IMR-90 (cell line): ENCODE measurements around the gene BLMH. TPM values are rescaled to one million over a fixed set of nuclear protein-coding genes. Genes with fewer than 3 reads are reported as not detected.

Source experiments
- ATAC-seq: fragments of 200-7000 bp; cut with Tn5 transposase; 2 replicates; pipeline ENCODE4 v1.9.1; 2020; ENCODE audit warnings: low read depth, mild to moderate bottlenecking, moderate library complexity
- BruUV-seq: library from RNA; stranded (reverse); fragments of 400-500 nt; replicated peaks from 2 replicates; lab custom pipeline; 2021; lab: Mats Ljungman, UMichigan
- CTCF ChIA-PET: fragments of 300-600 bp; formaldehyde crosslinking; extraction: SDS; loops from one replicate; lab custom pipeline; 2021; ENCODE audit warnings: antibody characterized with exemption; lab: Yijun Ruan, JAX
- POLR2A ChIA-PET: fragments of 300-600 bp; sonication (Branson Sonifier 250); formaldehyde crosslinking; loops from one replicate; lab custom pipeline; 2022; ENCODE audit warnings: antibody characterized with exemption; ENCODE audit not compliant: unreplicated experiment; lab: Charles Lee
- DNase-seq: peaks from one replicate; pipeline ENCODE4 v3.0.0; 2013
- H2AFZ ChIP-seq: replicated peaks from 2 replicates; pipeline ENCODE3; 2013; ENCODE audit warnings: low read length, mild to moderate bottlenecking; ENCODE audit not compliant: poor library complexity
- H2AK5ac ChIP-seq: 2 replicates; pipeline ENCODE4 v1.6.1; 2013; ENCODE audit warnings: low read depth, low read length, inconsistent platforms
- H2AK9ac ChIP-seq: replicated peaks from 2 replicates; pipeline ENCODE3; 2013; ENCODE audit warnings: mild to moderate bottlenecking, low read depth, low read length, moderate library complexity; ENCODE audit not compliant: poor library complexity
- H2BK120ac ChIP-seq: 2 replicates; pipeline ENCODE4 v1.6.1; 2013; ENCODE audit warnings: low read depth, low read length, inconsistent platforms
- H2BK15ac ChIP-seq: 3 replicates; pipeline ENCODE4 v1.6.1; 2013; ENCODE audit warnings: low read depth, low read length, inconsistent platforms
- H2BK20ac ChIP-seq: 2 replicates; pipeline ENCODE4 v1.6.1; 2013; ENCODE audit warnings: low read depth, mild to moderate bottlenecking, inconsistent platforms, low read length, moderate library complexity
- H2BK5ac ChIP-seq: 2 replicates; pipeline ENCODE4 v1.6.1; 2013; ENCODE audit warnings: mild to moderate bottlenecking, low read depth, low read length, inconsistent platforms; ENCODE audit not compliant: poor library complexity, severe bottlenecking
- H3K14ac ChIP-seq: replicated peaks from 2 replicates; pipeline ENCODE4 v1.6.1; 2013; ENCODE audit warnings: low read depth, low read length, inconsistent platforms
- H3K18ac ChIP-seq: 2 replicates; pipeline ENCODE4 v1.6.1; 2013; ENCODE audit warnings: low read depth, low read length, control low read depth
- H3K23ac ChIP-seq: 2 replicates; pipeline ENCODE4 v1.6.1; 2013; ENCODE audit warnings: low read depth, low read length, inconsistent platforms
- H3K27ac ChIP-seq: 2 replicates; pipeline ENCODE4 v1.5.1; 2013; ENCODE audit warnings: mild to moderate bottlenecking, control low read depth, low read length; ENCODE audit not compliant: insufficient read depth
- H3K27me3 ChIP-seq: 2 replicates; pipeline ENCODE4 v1.6.1; 2013; ENCODE audit warnings: low read length; ENCODE audit not compliant: control insufficient read depth, insufficient read depth
- H3K36me3 ChIP-seq: 2 replicates; pipeline ENCODE4 v1.6.1; 2013; ENCODE audit warnings: low read length, mixed read lengths; ENCODE audit not compliant: control insufficient read depth, insufficient read depth
- H3K4ac ChIP-seq: 2 replicates; pipeline ENCODE4 v1.6.1; 2013; ENCODE audit warnings: low read depth, low read length, inconsistent platforms
- H3K4me1 ChIP-seq: 2 replicates; pipeline ENCODE4 v1.6.1; 2013; ENCODE audit warnings: low read length, mixed read lengths; ENCODE audit not compliant: control insufficient read depth, insufficient read depth
- H3K4me2 ChIP-seq: 2 replicates; pipeline ENCODE4 v1.6.1; 2013; ENCODE audit warnings: low read depth, mild to moderate bottlenecking, control low read depth, low read length, moderate library complexity
- H3K4me3 ChIP-seq: 2 replicates; pipeline ENCODE4 v1.5.1; 2013; ENCODE audit warnings: low read depth, mild to moderate bottlenecking, control low read depth, low read length, moderate library complexity; ENCODE audit not compliant: insufficient read depth
- H3K56ac ChIP-seq: 2 replicates; pipeline ENCODE4 v1.6.1; 2013; ENCODE audit warnings: low read length, inconsistent platforms; ENCODE audit not compliant: insufficient read depth; ENCODE audit errors: extremely low read depth
- H3K79me1 ChIP-seq, 2 experiments: 2 replicates each; pipeline ENCODE4 v1.6.1; 2013; ENCODE audit warnings: low read length in 2 of 2, inconsistent platforms in 1 of 2, low read depth in 1 of 2
- H3K9ac ChIP-seq: 2 replicates; pipeline ENCODE4 v1.6.1; 2013; ENCODE audit warnings: low read depth, low read length, control low read depth
- H3K9me1 ChIP-seq: 2 replicates; pipeline ENCODE4 v1.6.1; 2013; ENCODE audit warnings: low read length, inconsistent platforms; ENCODE audit not compliant: insufficient read depth
- H3K9me3 ChIP-seq: 2 replicates; pipeline ENCODE4 v1.6.1; 2013; ENCODE audit warnings: low read length; ENCODE audit not compliant: control insufficient read depth, insufficient read depth
- H4K20me1 ChIP-seq: 2 replicates; pipeline ENCODE4 v1.6.1; 2013; ENCODE audit warnings: low read length, inconsistent platforms; ENCODE audit not compliant: insufficient read depth
- H4K5ac ChIP-seq: 2 replicates; pipeline ENCODE4 v1.6.1; 2013; ENCODE audit warnings: mild to moderate bottlenecking, low read depth, low read length, control low read depth
- H4K8ac ChIP-seq, 2 experiments: 2 replicates each; pipeline ENCODE4 v1.6.1; 2013; ENCODE audit warnings: low read depth in 2 of 2, low read length in 2 of 2, control low read depth in 1 of 2, inconsistent platforms in 1 of 2
- H4K91ac ChIP-seq: 2 replicates; pipeline ENCODE4 v1.6.1; 2013; ENCODE audit warnings: low read depth, low read length, inconsistent platforms; ENCODE audit not compliant: insufficient read depth
- BHLHE40 ChIP-seq: fragments of 150-350 bp; IDR thresholded peaks from 2 replicates; pipeline ENCODE4 v1.6.1; 2016; ENCODE audit warnings: mild to moderate bottlenecking, low read depth, low read length
- CTCF ChIP-seq: conservative IDR thresholded peaks from 2 replicates; pipeline ENCODE4 v1.5.1; 2012; ENCODE audit warnings: mild to moderate bottlenecking, low read depth, low read length, improper control_type of control experiment
- MXI1 ChIP-seq: IDR thresholded peaks from 2 replicates; pipeline ENCODE4 v1.6.1; 2012; ENCODE audit warnings: low read depth, mild to moderate bottlenecking, low read length, moderate library complexity, borderline replicate concordance
- NFE2L2 ChIP-seq: fragments of 150-350 bp; IDR thresholded peaks from 2 replicates; pipeline ENCODE4 v1.6.1; 2016; ENCODE audit warnings: low read depth, mild to moderate bottlenecking, low read length
- WGBS, 2 experiments: methylation state at CpG; one replicate each; pipeline versions ENCODE4 v1.1.5 to v1.1.7; 2013; ENCODE audit warnings: missing lambda C conversion rate in 2 of 2; ENCODE audit not compliant: insufficient read length in 1 of 2; ENCODE audit errors: extremely low coverage in 2 of 2; 5-methylcytosine and 5-hydroxymethylcytosine counted together
- dilution Hi-C: fragments of 300-500 bp; cut with HindIII; formaldehyde crosslinking; loops from one replicate; pipeline ENCODE4 v1.14.3; 2018; ENCODE audit warnings: low sequenced_read_pairs; ENCODE audit not compliant: unreplicated experiment
- in situ Hi-C: fragments of 300-500 bp; cut with MboI; formaldehyde crosslinking; loops from 3 replicates; pipeline ENCODE4 v1.14.3; 2019; ENCODE audit warnings: low sequenced_read_pairs, inconsistent platforms, mixed read lengths
- intact Hi-C: fragments of 100-400 bp; cut with micrococcal nuclease; formaldehyde crosslinking; loops from 2 replicates; pipeline ENCODE4 v1.10.0; 2022
- polyA plus RNA-seq, 3 experiments: library from polyadenylated mRNA; depleted of rRNA; stranded (reverse); fragments of >200 nt; gene quantifications; 2 replicates each; pipeline ENCODE4 v1.2.3, GENCODE V29; 2012; ENCODE audit warnings: low replicate concordance in 1 of 3
- total RNA-seq: library from RNA; depleted of rRNA; stranded (reverse); fragments of >200 nt; gene quantifications from 2 replicates; pipeline ENCODE4 v1.2.3, GENCODE V29; 2012

The BLMH gene
- total and polyA plus RNA-seq, 2 of the 4 experiments (the other 2 are of a cell fraction), result 17.3 to 20.8 TPM

- TF ChIP-seq NFE2L2 (no peak), MXI1 (no peak)
These were observed 56.1 kb downstream of the BLMH start, which contains the start of gene SLC6A4 (continued) for GRCh38 chr17:30235386-30236296.

GRCh38 chr17:30234964-30235363, 56.8 kb downstream of the BLMH start:
- no peaks in the 10 kb centered on the region for H3K36me3 ChIP-seq
- ATAC-seq, result no peak
- no peaks in the 10 kb centered on the region; the same call in 1 of the 2 replicates for H3K9me3 ChIP-seq
- H2BK120ac ChIP-seq, result no peak overlapping the region
- TF ChIP-seq BHLHE40 (no peak), CTCF (no peak)
- H3K27me3 ChIP-seq, result peaks cover 79% of the 10 kb centered on the region
- H3K56ac ChIP-seq, result no peak overlapping the region
- peak overlapping the region; percentile 77 for H3K4me2 ChIP-seq
- ChIA-PET POLR2A (interaction anchor here (0.6 kb wide), 1 partner anchor 640 kb away, joined by 3 read pairs; no protein-coding TSS in a partner anchor), CTCF (interaction anchor here (1.0 kb wide), 1 partner anchor 36 kb away, joined by 5 read pairs; no protein-coding TSS in a partner anchor)
- no peak overlapping the region for H2BK20ac ChIP-seq
- no peak overlapping the region for H4K5ac ChIP-seq
- H4K91ac ChIP-seq, result no peak overlapping the region
- H3K4me3 ChIP-seq, result peak overlapping the region; percentile 48
- no peak overlapping the region for H2BK15ac ChIP-seq
- H3K79me1 ChIP-seq, result no peaks in the 10 kb centered on the region
- BruUV-seq, result no TSS peak
- H2AFZ ChIP-seq, result peak overlapping the region; percentile 85
- H2AK5ac ChIP-seq, result no peak overlapping the region
- intact Hi-C loops (no loop called here), dilution Hi-C loops (no loop called here), in situ Hi-C loops (no loop called here)
- no peak overlapping the region for H3K27ac ChIP-seq
- no peak overlapping the region for H3K4ac ChIP-seq
- no peak overlapping the region for H4K8ac ChIP-seq
- WGBS, 2 experiments, result 27% methylated on average over 4 of the region's 12 CpGs; no CpG with 5 or more reads in 1 of the 2 experiments
- no peak overlapping the region for H3K18ac ChIP-seq
- no peak overlapping the region for H3K14ac ChIP-seq
- H3K9me1 ChIP-seq, result no peaks in the 10 kb centered on the region
- no peaks in the 10 kb centered on the region for H4K20me1 ChIP-seq
- peak overlapping the region; percentile 31 for H3K23ac ChIP-seq
- no peak overlapping the region for H3K9ac ChIP-seq
- peaks cover 5% of the 10 kb centered on the region; the same call in 1 of the 2 replicates for H3K4me1 ChIP-seq
- no peak for DNase-seq
- no peak overlapping the region for H2BK5ac ChIP-seq
- H2AK9ac ChIP-seq, result no peak overlapping the region
